Hepatocyte (in vitro differentiated cells): Measurements from ENCODE around the gene DKK2. TPM values are rescaled to one million over a fixed set of nuclear protein-coding genes. Genes with fewer than 3 reads are reported as not detected.
A peak's percentile ranks its signal among the peaks of the same experiment; 100 is the strongest.

Experiments used
- DNase-seq: peaks from one replicate; pipeline ENCODE4 v3.0.0-alpha.2; 2016; ENCODE audit warnings: low spot score
- H2AFZ ChIP-seq: fragments of 200-600 bp; sonication (generic); 2 replicates; pipeline ENCODE4 v1.6.0; 2016; ENCODE audit warnings: antibody characterized with exemption, mild to moderate bottlenecking
- H3K27ac ChIP-seq: fragments of 200-600 bp; sonication (generic); 2 replicates; pipeline ENCODE4 v1.5.1; 2016; ENCODE audit warnings: mild to moderate bottlenecking
- H3K27me3 ChIP-seq: fragments of 200-600 bp; sonication (generic); 2 replicates; pipeline ENCODE4 v1.6.1; 2016
- H3K36me3 ChIP-seq: fragments of 200-600 bp; sonication (generic); replicated peaks from 2 replicates; pipeline ENCODE4 v1.5.1; 2016; ENCODE audit warnings: low read depth; ENCODE audit not compliant: insufficient read depth
- H3K4me1 ChIP-seq: fragments of 200-600 bp; sonication (generic); 2 replicates; pipeline ENCODE4 v1.5.1; 2016; ENCODE audit warnings: mild to moderate bottlenecking, moderate library complexity; ENCODE audit not compliant: insufficient read depth
- H3K4me2 ChIP-seq: fragments of 200-600 bp; sonication (generic); 2 replicates; pipeline ENCODE4 v1.6.0; 2016
- H3K4me3 ChIP-seq: fragments of 200-600 bp; sonication (generic); 2 replicates; pipeline ENCODE4 v1.5.1; 2016; ENCODE audit warnings: mild to moderate bottlenecking
- H3K79me2 ChIP-seq: fragments of 200-600 bp; sonication (generic); 2 replicates; pipeline ENCODE4 v1.6.0; 2017; ENCODE audit warnings: mild to moderate bottlenecking
- H3K9me2 ChIP-seq: fragments of 200-600 bp; sonication (generic); replicated peaks from 2 replicates; pipeline ENCODE4 v1.6.0; 2017; ENCODE audit warnings: mild to moderate bottlenecking; ENCODE audit not compliant: insufficient read depth
- H3K9me3 ChIP-seq: fragments of 200-600 bp; sonication (generic); 2 replicates; pipeline ENCODE4 v1.5.1; 2016; ENCODE audit warnings: low read depth, mild to moderate bottlenecking
- H4K20me1 ChIP-seq: fragments of 200-600 bp; sonication (generic); 2 replicates; pipeline ENCODE4 v1.6.0; 2016; ENCODE audit warnings: mild to moderate bottlenecking; ENCODE audit not compliant: insufficient read depth, poor library complexity, severe bottlenecking
- CTCF ChIP-seq: fragments of 200-600 bp; sonication (generic); IDR thresholded peaks from 2 replicates; pipeline ENCODE4 v1.5.1; 2016; ENCODE audit warnings: antibody characterized with exemption, mild to moderate bottlenecking; ENCODE audit not compliant: poor library complexity
- EZH2 ChIP-seq: fragments of 200-600 bp; sonication (generic); IDR thresholded peaks from 2 replicates; pipeline ENCODE4 v1.6.1; 2016; ENCODE audit warnings: antibody characterized with exemption, mild to moderate bottlenecking, borderline replicate concordance
- EZH2phosphoT487 ChIP-seq: fragments of 200-600 bp; sonication (generic); IDR thresholded peaks from one replicate; pipeline ENCODE4 v1.6.1; 2018; ENCODE audit warnings: antibody characterized with exemption, mild to moderate bottlenecking, low read depth, moderate library complexity; ENCODE audit not compliant: unreplicated experiment, severe bottlenecking
- WGBS: methylation state at CpG from one replicate; pipeline ENCODE4 v1.1.6; 2016; ENCODE audit warnings: low lambda C conversion rate; ENCODE audit errors: missing lambda C conversion rate; 5-methylcytosine and 5-hydroxymethylcytosine counted together
- polyA plus RNA-seq: library from polyadenylated mRNA; unstranded; fragments of >200 nt; fragmentation: Nextera tagmentation; extraction: Ambion mirVana; gene quantifications from 2 replicates; pipeline ENCODE4 v1.2.1, GENCODE V29; 2016
- total RNA-seq: library from RNA; depleted of rRNA; stranded (reverse); fragments of >200 nt; gene quantifications from 2 replicates; pipeline ENCODE4 v1.2.3, GENCODE V29; 2014

DKK2 gene
- total RNA-seq (23.4 and 28.1 TPM in 2 replicates), polyA plus RNA-seq (15.4 and 19.7 TPM in 2 replicates)

GRCh38 chr4:107035819-107036583 is at the start of gene DKK2:
Gene DKK2 (minus strand): TSS chr4:107036313. CDS start chr4:107035591, 722 bp downstream.
- Histone ChIP-seq H3K4me3 (peak within 1 kb of the TSS; percentile 62), H3K27me3 (peaks cover 52% of the 10 kb centered on the region), H3K9me3 (no peaks in the 10 kb centered on the region), H3K4me1 (no peaks in the 10 kb centered on the region), H3K4me2 (peak within 1 kb of the TSS; percentile 91), H2AFZ (peak within 1 kb of the TSS; percentile 60), H3K79me2 (peaks cover 9% of the 10 kb centered on the region), H3K36me3 (no peaks in the 10 kb centered on the region), H3K9me2 (no peaks in the 10 kb centered on the region), H3K27ac (peak within 1 kb of the TSS; percentile 74), H4K20me1 (no peaks in the 10 kb centered on the region)
- no peak for TF ChIP-seq EZH2
- no peak for TF ChIP-seq EZH2phosphoT487
- no peak for TF ChIP-seq CTCF
- DNase-seq, result peak; percentile 43
- WGBS, result 2% methylated on average over 40 of the region's 40 CpGs

- Histone ChIP-seq H3K27ac (no peak overlapping the region), H3K36me3 (no peaks in the 10 kb centered on the region), H3K4me1 (no peaks in the 10 kb centered on the region), H3K79me2 (no peaks in the 10 kb centered on the region), H3K27me3 (no peaks in the 10 kb centered on the region), H3K9me3 (no peaks in the 10 kb centered on the region), H2AFZ (no peak overlapping the region), H4K20me1 (no peaks in the 10 kb centered on the region), H3K9me2 (no peaks in the 10 kb centered on the region), H3K4me2 (no peak overlapping the region), H3K4me3 (no peak overlapping the region)
- 88% methylated on average over 4 of the region's 4 CpGs for WGBS
- no peak for DNase-seq
- no peak for TF ChIP-seq CTCF
- TF ChIP-seq EZH2phosphoT487, result no peak
- TF ChIP-seq EZH2, result no peak
Observed at GRCh38 chr4:107077192-107077591, 41.1 kb upstream of the DKK2 start.

GRCh38 chr4:107072836-107073736 is 37.0 kb upstream of the DKK2 start:
- H3K4me3 ChIP-seq, result no peak overlapping the region
- H3K4me2 ChIP-seq, result no peak overlapping the region
- no peak for DNase-seq
- H3K9me2 ChIP-seq, result no peaks in the 10 kb centered on the region
- H3K9me3 ChIP-seq, result no peaks in the 10 kb centered on the region
- H3K27me3 ChIP-seq, result no peaks in the 10 kb centered on the region
- WGBS, result 99% methylated on average over 16 of the region's 32 CpGs
- H3K36me3 ChIP-seq, result no peaks in the 10 kb centered on the region
- H4K20me1 ChIP-seq, result no peaks in the 10 kb centered on the region
- no peak for TF ChIP-seq CTCF
- TF ChIP-seq EZH2phosphoT487, result no peak
- TF ChIP-seq EZH2, result no peak
- H3K79me2 ChIP-seq, result no peaks in the 10 kb centered on the region
- H2AFZ ChIP-seq, result no peak overlapping the region
- no peak overlapping the region for H3K27ac ChIP-seq
- no peaks in the 10 kb centered on the region for H3K4me1 ChIP-seq
